NCI-H2081 (cell line): ENCODE data around the gene SLC15A3.
"Not testable (repeated sequence)": the region's sequence is repeated elsewhere in the genome, so short reads cannot be mapped to it uniquely, and the experiment has no call there.

Experiments used
- DNase-seq, 2 experiments: peaks; one replicate each; lab custom pipeline; 2025; lab: John Stamatoyannopoulos, UW

Gene SLC15A3

GRCh38 chr11:60974726-60975125 lies 22.8 kb upstream of the SLC15A3 start:
- no peak for DNase-seq

GRCh38 chr11:60974316-60974715 lies 22.3 kb upstream of the SLC15A3 start:
- not testable (repeated sequence) for DNase-seq

- no peak for DNase-seq
Measured at GRCh38 chr11:60973699-60974098, 21.7 kb upstream of the SLC15A3 start.

GRCh38 chr11:60972182-60973030 lies 20.4 kb upstream of the SLC15A3 start:
- no peak for DNase-seq

GRCh38 chr11:60971520-60971919 lies 19.5 kb upstream of the SLC15A3 start, which contains the start of gene CD6:
Gene CD6 (plus strand): TSS chr11:60971680. CDS start chr11:60971866, 186 bp downstream.
- DNase-seq, result no peak

GRCh38 chr11:60970890-60971289 lies 18.9 kb upstream of the SLC15A3 start:
- no peak for DNase-seq

GRCh38 chr11:60970369-60970774 lies 18.4 kb upstream of the SLC15A3 start:
- peak; percentile 26 to 48 for DNase-seq

- no peak for DNase-seq
Measured at GRCh38 chr11:60968223-60968622, 16.2 kb upstream of the SLC15A3 start.

GRCh38 chr11:60966890-60967289 lies 14.9 kb upstream of the SLC15A3 start:
- DNase-seq, result no peak

GRCh38 chr11:60964801-60965200 lies 12.8 kb upstream of the SLC15A3 start:
- no peak for DNase-seq

GRCh38 chr11:60960405-60960804 lies 8.4 kb upstream of the SLC15A3 start:
- DNase-seq, result no peak

GRCh38 chr11:60959431-60959830 lies 7.5 kb upstream of the SLC15A3 start:
- no peak for DNase-seq

- DNase-seq, result no peak
Measured at GRCh38 chr11:60957188-60957587, 5.2 kb upstream of the SLC15A3 start.

- DNase-seq, result no peak
Measured at GRCh38 chr11:60955571-60955970, 3.6 kb upstream of the SLC15A3 start.

GRCh38 chr11:60954421-60954820 lies 2.4 kb upstream of the SLC15A3 start:
- no peak for DNase-seq

- no peak for DNase-seq
Measured at GRCh38 chr11:60953781-60954180, 1.8 kb upstream of the SLC15A3 start.

GRCh38 chr11:60952742-60953170 lies 780 bp upstream of the SLC15A3 start:
- DNase-seq, result no peak

GRCh38 chr11:60951606-60951903 lies 421 bp downstream of the SLC15A3 start:
- no peak for DNase-seq

GRCh38 chr11:60950933-60951605 lies 907 bp downstream of the SLC15A3 start:
- no peak for DNase-seq

- DNase-seq, result no peak
Measured at GRCh38 chr11:60950024-60950423, 2.0 kb downstream of the SLC15A3 start.

- DNase-seq, result no peak
Measured at GRCh38 chr11:60948250-60948649, 3.7 kb downstream of the SLC15A3 start.

- no peak for DNase-seq
Measured at GRCh38 chr11:60947700-60948099, 4.3 kb downstream of the SLC15A3 start.

GRCh38 chr11:60946601-60947264 lies 5.2 kb downstream of the SLC15A3 start:
- no peak for DNase-seq
